NCI-H146 treated with DMSO at 0.1 percent for 48 hours (cell line): ENCODE data around the gene ICAM1.

Source experiments
- DNase-seq: peaks from one replicate; lab custom pipeline; 2025; ENCODE audit not compliant: unreplicated experiment; lab: John Stamatoyannopoulos, UW

The ICAM1 gene

DNA sequence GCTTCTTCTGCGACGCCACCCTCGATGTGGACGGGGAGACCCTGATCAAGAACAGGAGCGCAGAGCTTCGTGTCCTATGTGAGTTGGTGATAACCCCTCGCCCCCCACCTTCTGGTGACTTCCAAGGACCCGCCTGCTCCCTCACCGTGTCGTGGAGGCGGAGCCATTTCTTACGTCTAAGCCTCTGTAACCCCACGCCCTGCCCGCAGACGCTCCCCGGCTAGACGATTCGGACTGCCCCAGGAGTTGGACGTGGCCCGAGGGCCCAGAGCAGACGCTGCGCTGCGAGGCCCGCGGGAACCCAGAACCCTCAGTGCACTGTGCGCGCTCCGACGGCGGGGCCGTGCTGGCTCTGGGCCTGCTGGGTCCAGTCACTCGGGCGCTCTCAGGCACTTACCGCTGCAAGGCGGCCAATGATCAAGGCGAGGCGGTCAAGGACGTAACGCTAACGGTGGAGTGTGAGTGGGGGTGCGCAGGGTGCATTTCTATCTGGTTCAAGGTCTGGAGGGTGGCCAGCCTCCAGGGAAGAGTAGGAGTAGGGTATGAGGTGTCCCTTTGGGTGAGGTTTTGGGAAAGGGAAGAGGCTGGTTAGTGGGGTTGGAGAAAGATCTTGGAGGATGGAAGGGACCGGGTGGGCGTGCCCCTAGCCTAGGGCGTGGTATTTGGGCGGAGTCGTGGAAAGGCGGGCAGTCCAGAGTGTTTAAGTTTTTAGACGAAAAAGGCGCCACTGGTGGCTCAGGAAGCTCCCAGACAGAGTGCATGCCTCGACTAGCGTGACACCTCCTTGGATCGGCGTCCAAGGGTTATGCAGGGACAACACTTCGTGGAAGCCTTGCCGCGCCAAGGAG, 22.1 kb downstream of the ICAM1 start:
- no peak for DNase-seq

DNA sequence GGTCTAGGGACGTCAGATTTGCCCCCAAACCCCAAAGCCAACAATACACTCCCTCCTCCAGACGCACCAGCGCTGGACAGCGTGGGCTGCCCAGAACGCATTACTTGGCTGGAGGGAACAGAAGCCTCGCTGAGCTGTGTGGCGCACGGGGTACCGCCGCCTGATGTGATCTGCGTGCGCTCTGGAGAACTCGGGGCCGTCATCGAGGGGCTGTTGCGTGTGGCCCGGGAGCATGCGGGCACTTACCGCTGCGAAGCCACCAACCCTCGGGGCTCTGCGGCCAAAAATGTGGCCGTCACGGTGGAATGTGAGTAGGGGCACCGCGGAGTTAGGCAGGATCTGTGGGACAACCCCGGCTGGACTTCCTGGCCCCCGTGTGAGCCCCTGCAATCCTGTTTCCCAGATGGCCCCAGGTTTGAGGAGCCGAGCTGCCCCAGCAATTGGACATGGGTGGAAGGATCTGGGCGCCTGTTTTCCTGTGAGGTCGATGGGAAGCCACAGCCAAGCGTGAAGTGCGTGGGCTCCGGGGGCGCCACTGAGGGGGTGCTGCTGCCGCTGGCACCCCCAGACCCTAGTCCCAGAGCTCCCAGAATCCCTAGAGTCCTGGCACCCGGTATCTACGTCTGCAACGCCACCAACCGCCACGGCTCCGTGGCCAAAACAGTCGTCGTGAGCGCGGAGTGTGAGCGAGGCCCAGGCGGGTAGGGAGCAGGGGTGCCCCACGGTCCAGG, 22.9 kb downstream of the ICAM1 start:
- no peak for DNase-seq

GRCh38 chr19:10294368-10294697, 23.4 kb downstream of the ICAM1 start:
- DNase-seq, result no peak

- DNase-seq, result no peak
These were observed 24.5 kb downstream of the ICAM1 start for GRCh38 chr19:10295305-10295846.

DNA sequence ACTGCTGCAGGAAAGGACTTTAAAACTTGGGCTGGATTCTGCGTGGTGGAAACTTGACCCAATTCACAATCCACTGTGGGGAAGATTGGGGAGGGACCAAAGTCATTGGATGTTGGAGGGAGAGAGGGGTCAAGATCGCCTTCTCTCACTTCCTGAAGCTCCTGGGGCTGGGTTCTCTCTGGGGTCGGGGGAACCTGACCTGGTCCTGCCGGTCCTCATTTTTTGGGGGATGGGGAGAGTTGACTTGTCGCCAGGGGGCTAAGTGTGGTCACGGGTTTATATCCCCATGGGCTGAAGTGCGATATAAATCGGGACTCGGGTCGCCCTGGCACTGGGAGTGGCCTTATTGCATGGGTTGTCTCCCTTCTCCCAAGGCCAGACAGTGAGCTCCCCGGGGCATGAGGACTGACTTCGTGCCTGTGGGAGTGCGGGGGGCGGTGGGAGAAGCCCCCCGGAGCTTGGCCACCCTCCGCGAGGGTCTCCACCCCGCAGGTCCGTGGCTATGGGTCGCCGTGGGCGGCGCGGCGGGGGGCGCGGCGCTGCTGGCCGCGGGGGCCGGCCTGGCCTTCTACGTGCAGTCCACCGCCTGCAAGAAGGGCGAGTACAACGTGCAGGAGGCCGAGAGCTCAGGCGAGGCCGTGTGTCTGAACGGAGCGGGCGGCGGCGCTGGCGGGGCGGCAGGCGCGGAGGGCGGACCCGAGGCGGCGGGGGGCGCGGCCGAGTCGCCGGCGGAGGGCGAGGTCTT, 25.1 kb downstream of the ICAM1 start:
- no peak for DNase-seq

DNA sequence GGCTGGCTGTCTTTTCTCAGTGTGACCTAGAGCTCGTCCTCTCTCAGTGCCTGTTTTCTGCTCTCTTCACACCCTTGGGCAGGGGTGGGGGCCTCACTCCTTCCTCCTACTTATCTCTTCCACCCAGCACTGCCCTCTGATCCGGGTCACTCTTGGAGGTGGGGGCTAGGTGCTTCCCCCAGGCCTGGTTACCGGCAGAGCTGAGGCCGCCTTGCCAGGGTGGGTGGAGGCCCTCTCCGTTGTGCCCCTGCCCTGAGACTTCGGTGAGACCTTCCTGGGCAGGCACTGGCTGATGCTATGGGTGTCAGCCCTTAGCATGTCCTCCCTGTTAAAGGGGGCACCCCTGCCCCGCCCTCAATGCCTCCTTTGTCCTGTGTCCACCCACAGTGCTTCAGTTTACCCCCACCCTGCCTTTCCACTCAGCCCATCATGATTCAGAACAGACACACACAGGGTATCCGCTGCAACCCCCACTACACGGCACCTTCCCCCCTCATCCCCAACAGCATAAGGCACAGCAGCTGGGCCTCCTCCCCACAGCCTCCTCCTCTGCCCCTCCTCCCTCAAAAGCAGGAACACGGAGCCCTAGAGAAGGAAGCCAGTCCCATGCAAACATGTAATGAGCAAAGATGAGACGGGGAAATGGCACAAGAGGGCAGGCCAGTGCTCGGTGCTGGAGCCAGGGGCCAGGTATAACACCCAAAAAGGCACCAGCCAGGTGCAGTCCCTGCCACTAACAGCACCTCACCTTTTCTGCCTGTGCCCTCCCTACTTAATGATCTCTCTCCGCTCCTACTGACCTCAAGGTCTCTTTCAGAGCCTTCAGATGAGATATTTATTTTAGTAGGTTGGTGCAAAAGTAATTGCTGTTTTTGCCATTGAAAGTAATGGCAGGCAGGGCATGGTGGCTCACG, 28.9 kb downstream of the ICAM1 start:
- DNase-seq, result no peak

DNA sequence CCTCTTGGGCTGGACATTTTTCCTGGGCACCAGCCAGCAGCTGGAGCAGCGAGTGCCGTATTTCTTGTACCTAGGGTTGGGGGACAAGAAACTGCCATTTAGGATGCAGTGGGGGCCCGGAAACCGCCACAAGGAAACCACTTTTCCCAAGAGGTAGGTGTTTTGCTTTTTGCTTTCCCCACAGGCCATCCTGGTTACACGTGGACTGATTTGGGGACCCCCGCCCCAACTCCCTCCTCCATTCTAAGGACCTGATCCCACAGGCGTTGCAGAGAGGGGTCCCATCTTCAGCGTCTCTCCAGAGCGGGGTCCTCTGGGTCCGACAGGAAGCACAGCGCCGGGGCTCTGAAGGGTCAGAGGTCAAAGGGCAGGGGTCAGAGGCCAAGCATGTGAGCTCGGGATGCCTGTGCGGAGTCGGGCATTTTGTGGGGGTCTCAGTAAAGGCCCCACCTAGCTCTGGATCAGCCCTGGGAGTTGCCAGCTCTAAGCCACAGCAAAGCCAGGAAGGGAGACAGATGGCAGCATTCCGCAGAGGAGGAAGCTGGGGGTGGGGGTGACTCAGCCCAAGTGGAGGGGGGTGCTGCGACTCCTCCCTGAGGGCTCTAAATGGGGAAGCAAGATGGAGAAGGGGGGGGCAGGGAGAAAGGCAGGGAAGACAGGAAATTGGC, 34.4 kb downstream of the ICAM1 start:
- DNase-seq, result no peak

GRCh38 chr19:10306327-10306726, 35.4 kb downstream of the ICAM1 start:
- no peak for DNase-seq

- DNase-seq, result no peak
These were observed 38.5 kb downstream of the ICAM1 start, which contains the start of gene ZGLP1 for GRCh38 chr19:10309423-10309822. ZGLP1 (minus strand) TSS chr19:10309815.

GRCh38 chr19:10315335-10316214, 44.7 kb downstream of the ICAM1 start, which contains the start of gene FDX2:
FDX2 (minus strand) TSS chr19:10316015; CDS start chr19:10315996, 19 bp downstream.
- peak; percentile 93 for DNase-seq

- DNase-seq, result no peak
These were observed 45.5 kb downstream of the ICAM1 start for GRCh38 chr19:10316229-10317044.

- no peak for DNase-seq
These were observed 46.3 kb downstream of the ICAM1 start for GRCh38 chr19:10317045-10317856.

GRCh38 chr19:10317857-10318462, 47.0 kb downstream of the ICAM1 start:
- no peak for DNase-seq

DNA sequence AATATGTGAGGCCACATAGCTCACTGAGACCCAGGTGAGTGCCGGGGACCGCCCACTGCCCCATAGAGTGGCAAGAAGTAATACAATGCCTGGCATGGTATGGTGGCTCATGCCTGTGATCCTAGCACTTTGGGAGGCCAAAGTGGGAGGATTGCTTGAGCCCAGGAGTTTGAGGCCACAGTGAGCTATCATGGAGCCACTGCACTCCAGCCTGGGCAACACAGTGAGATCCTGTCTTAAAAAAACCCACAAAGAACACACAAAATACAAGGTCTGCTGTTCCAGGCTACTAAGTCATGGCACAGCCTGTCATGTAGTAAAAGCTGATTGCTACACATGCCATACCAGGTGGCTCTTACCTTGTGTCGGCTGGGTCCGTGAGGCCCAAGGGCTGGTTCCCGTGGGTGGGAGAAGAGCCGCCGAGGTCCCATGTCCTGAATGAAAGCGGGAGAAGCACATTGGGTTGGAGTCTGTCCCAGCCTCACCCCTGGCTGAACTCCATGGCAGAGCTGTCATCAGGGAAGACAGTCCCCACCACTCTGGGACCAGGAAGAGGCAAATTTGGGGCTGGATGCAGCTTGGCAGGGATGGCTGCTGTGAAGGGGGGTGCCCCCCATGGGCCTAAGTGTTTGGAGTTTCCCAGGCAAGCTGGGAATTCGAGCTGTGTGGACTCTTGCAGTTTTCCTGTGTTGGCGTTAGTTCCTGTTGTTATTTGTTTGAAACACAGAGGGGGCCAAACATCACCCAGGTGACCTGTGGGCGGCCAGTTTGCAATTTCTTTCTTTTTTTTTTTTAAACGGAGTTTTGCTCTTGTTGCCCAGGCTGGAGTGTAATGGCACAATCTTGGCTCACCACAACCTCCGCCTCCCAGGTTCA, 48.1 kb downstream of the ICAM1 start:
- no peak for DNase-seq

DNA sequence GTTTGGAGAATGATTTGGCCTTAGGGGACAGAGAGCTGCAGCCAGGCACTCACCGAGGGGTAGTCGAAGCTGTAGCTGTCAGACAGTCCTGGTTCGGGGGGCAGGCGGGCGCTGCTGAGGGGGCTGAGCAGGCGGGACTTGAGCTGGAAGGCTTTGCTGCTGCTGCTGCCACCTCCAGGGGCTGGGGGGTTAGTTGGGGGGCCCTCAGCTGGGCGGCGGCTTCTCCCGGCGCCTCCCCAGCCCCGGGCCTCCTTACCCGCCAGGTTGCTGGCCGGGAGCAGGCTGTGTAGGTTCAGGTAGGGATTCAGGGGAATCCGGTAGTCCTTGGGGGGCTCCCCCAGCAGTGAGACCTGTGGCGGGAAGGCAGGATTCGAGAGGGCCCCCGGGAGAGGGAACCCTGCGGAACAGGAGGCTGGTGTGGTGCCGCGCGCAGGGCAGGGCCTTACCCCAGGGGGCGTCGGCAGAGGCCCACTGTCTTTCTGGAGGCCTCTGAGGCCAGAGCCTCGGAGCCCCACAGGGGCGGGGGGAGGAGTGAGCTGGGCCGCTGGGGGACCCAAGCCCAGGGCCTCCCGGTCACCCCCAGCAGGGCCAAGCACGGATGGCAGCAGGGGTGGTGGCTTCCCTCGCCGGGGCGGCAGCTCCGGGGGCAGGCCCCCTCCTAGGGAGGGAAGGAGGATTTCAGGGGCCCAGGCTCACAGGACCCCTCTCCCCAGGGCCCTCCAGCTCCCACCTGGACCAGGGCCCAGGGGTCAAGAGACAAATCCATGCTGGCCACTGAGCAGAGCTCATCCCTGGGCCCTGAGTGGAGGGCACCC, 49.9 kb downstream of the ICAM1 start:
- no peak for DNase-seq
